Measurements from ENCODE around the gene GLIPR1L1. TPM values are rescaled to one million over a fixed set of nuclear protein-coding genes. Genes with fewer than 3 reads are reported as not detected.

GLIPR1L1 gene
- total and polyA plus RNA-seq, 8 donors, result 0.21 to 1.1 (median 0.75) TPM; not detected in 3

- DNase-seq, result no peak
- ATAC-seq, result no peak
- Histone ChIP-seq H3K36me3 (no peaks in the 10 kb centered on the region), H3K4me3 (no peak overlapping the region), H3K27ac (no peak overlapping the region), H3K27me3 (no peaks in the 10 kb centered on the region), H3K4me1 (no peaks in the 10 kb centered on the region), H3K9me3 (no peaks in the 10 kb centered on the region)
- intact Hi-C loops (cut with DNase I), result no loop called here
- no peak for TF ChIP-seq CTCF (IDR thresholded peaks at IDR 0.05)
Measured at GRCh38 chr12:75294797-75295196, 39.7 kb upstream of the GLIPR1L1 start.

GRCh38 chr12:75302225-75302624 lies 32.2 kb upstream of the GLIPR1L1 start:
- H3K4me3 ChIP-seq, result no peak overlapping the region
- intact Hi-C loops (cut with DNase I), result no loop called here
- TF ChIP-seq CTCF (IDR thresholded peaks at IDR 0.05), result no peak
- no peaks in the 10 kb centered on the region for H3K9me3 ChIP-seq
- H3K27me3 ChIP-seq, result no peaks in the 10 kb centered on the region
- DNase-seq (no peak), ATAC-seq (no peak)
- no peaks in the 10 kb centered on the region for H3K4me1 ChIP-seq
- no peak overlapping the region for H3K27ac ChIP-seq
- H3K36me3 ChIP-seq, result no peaks in the 10 kb centered on the region

GRCh38 chr12:75302781-75303180 lies 31.7 kb upstream of the GLIPR1L1 start:
- no peak overlapping the region for H3K4me3 ChIP-seq
- H3K27me3 ChIP-seq, result no peaks in the 10 kb centered on the region
- no peaks in the 10 kb centered on the region for H3K36me3 ChIP-seq
- intact Hi-C loops (cut with DNase I), result no loop called here
- ATAC-seq, result no peak
- no peaks in the 10 kb centered on the region for H3K9me3 ChIP-seq
- no peak for TF ChIP-seq CTCF (IDR thresholded peaks at IDR 0.05)
- no peak for DNase-seq
- no peak overlapping the region for H3K27ac ChIP-seq
- H3K4me1 ChIP-seq, result no peaks in the 10 kb centered on the region

- Histone ChIP-seq H3K4me1 (no peaks in the 10 kb centered on the region), H3K4me3 (no peak overlapping the region), H3K27me3 (no peaks in the 10 kb centered on the region), H3K9me3 (no peaks in the 10 kb centered on the region), H3K36me3 (no peaks in the 10 kb centered on the region), H3K27ac (no peak overlapping the region)
- DNase-seq (peak in 1 of 4 donors; percentile 72), ATAC-seq (no peak)
- no peak for TF ChIP-seq CTCF (IDR thresholded peaks at IDR 0.05)
- intact Hi-C loops (cut with DNase I), result no loop called here
Measured at GRCh38 chr12:75305412-75306332, 28.8 kb upstream of the GLIPR1L1 start.

- no peak for DNase-seq
- intact Hi-C loops (cut with DNase I), result no loop called here
- TF ChIP-seq CTCF (IDR thresholded peaks at IDR 0.05), result no peak
- Histone ChIP-seq H3K9me3 (no peaks in the 10 kb centered on the region), H3K27me3 (no peaks in the 10 kb centered on the region), H3K36me3 (no peaks in the 10 kb centered on the region), H3K4me3 (no peak overlapping the region), H3K27ac (no peak overlapping the region), H3K4me1 (no peaks in the 10 kb centered on the region)
- ATAC-seq, result no peak
Measured at GRCh38 chr12:75308279-75308678, 26.2 kb upstream of the GLIPR1L1 start.

Measured in left lung (tissue), 10 donors.